NCI-H526 (cell line): ENCODE measurements around the gene ZDHHC4.

Experiments used
- DNase-seq, 2 experiments: peaks; one replicate each; lab custom pipeline; 2025; lab: John Stamatoyannopoulos, UW

The ZDHHC4 gene

DNA sequence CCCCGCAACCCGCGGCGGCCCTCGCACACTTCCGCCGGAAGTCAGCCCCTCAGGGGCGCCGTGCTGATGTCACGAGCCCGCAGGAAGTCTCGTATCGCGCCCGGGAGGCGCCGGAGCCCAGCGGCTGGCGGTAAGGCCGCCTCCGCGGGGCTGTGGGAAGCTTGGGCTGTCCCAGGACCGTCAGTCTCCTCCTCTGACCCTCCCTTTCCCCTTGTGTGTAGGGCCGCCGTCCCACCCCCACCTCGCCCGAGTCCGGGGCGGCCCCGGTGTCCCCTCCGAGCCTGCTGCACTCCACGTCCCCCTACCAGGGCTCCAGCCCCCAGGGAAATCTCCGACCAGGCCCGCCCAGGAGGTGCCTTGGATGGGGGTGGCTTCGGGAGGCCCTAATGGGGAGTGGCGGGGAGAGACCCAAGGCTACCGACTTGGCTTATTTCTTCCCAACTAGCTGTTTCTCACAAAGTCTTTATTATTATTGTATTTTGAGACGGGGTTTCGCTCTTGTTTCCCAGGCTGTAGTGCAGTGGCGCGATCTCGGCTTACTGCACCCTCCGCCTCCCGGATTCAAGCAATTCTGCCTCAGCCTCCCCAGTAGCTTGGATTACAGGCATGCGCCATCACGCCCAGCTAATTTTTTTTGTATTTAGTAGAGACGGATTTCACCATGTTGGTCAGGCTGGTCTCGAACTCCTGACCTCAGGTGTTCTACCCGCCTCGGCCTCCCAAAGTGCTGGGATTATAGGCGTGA, at the start of gene ZDHHC4:
Gene ZDHHC4, plus strand, starts transcription at position 86 of the 745 bp plus-strand sequence. CDS start 3,108 bp downstream, outside the sequence.
- peak; percentile 75 to 95 for DNase-seq

DNA sequence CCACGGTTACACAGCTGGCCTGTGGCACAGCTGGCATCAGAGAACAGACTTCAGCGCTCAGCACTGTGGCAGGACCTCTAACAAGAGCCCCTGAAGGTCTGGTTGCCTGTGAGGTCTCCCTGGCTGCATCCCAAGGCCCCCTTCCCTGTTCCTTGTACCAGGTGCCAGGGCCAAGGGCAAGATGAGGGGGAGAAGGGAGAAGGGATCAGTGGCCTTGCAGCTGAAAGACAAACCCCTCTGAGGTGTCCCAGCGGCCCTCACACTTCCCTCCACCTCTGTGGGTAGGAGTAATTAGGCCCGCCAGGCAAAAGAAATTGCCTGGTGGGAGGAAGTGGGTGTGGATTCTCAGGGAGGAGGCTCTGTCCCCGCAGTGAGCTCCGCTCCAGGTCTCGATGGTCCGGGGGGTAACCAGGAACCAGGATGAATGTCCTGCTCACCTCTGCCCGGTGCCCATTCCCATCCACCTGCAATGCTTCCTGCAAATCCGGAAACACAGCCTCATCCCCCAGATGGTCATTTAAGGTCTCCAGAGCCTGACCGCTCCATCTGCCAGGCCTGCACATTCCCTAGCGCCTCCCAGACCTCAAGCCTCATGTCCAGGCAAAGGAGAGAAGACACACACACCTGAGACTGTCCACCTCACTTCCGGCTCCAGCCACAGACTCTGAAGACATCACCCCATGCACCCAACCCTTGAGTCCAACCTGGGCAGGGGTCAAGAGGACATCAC, 48.7 kb upstream of the ZDHHC4 start:
- no peak for DNase-seq

DNA sequence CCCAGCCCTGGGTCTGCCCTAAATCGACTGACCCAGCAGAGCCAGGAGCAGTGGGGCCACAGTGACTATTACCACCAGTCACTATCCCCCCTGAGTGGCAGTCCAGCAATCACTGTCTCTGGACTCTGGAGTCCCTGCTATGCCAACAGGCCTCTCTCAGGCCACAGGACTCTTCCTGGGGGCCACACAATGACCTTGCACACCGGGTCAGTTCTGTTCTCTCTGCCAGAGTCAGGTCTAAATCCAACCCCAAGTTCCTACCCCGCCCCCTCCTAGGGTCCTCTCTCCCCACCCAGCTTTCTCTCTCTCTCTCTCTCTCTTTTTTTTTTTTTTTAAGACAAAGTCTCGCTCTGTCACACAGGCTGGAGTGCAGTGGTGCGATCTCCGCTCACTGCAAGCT, 47.6 kb upstream of the ZDHHC4 start:
- no peak for DNase-seq

DNA sequence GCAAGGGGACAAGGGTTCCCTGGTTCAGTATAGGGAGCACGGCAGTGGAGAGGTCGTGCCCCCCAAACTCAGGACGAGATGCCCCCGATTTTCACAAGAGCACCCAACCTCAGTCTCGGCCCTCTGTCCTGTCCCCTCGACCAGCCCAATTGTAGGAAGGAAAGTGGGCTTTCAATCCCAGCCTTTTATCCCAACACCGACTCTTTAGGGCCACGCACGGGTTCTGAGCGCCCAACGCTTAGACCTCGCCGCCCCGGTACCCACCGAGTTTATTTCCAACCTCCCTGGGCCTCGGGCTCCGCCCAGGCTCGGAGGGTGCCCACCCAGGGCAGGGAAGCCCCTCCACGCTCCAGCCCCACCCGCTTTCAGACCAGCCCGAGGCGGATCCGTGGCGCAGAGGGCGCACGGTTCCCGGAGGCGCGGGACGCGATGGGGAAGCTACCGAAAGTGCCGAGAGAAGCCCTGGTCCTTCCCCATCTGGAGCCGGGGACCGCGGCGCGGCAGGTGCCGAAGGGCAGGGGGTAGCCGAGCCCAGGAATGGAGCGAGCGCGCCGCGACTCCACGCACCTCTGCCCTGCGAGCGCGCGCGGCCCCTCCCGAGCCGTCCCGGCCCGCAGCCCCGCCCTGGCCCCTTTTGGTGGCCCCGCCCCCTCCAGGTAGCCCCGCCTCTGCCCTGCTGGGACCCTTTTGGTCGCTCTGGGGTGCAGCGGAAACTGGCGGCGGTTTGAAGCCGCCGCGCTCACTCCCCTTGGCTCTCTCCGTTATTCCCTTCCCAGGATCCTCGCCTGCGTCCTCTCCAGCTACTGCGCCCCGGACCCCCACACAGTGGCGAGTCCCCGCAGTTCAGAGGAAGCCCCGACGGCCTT, 46.4 kb upstream of the ZDHHC4 start:
- peak in 1 of 2 experiments; percentile 58 for DNase-seq

DNA sequence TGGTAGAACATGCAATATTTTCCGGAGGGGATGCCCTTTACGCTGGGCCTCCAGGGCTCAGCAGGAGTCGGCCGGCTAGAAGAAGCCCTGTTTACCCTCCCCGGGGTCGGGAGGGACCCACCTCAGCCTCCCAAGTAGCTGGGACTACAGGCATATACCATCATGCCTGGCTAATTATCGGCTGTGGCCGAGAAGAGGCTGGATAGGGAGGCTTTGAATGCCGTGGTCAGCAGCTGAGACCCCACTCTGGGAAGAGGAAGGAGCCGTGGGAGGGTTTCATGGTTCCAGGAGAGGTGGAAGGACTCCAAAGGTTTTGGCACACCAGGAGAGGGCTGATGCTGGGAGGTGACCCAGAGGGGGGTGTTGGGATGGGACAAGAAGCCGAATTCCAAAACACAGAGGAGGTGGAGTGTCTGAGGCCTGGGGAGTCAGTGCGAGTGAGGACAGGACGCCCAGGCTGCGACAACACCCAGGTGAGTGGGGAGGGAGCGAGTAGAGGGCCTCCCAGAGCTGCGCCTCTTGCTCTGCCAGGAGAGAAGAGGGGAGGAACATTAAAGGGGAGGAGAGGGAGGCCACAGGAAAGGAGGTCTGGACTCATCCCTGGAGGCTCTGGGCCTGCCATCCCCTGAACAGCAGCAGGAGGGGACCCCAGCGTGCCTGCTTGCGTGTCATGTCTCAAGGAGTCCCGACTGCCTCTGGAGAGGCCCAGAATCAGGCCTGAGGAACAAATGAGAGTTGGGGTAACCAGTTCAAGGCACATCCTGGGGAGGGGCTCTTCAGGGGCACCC, 45.6 kb upstream of the ZDHHC4 start:
- DNase-seq: no peak

DNA sequence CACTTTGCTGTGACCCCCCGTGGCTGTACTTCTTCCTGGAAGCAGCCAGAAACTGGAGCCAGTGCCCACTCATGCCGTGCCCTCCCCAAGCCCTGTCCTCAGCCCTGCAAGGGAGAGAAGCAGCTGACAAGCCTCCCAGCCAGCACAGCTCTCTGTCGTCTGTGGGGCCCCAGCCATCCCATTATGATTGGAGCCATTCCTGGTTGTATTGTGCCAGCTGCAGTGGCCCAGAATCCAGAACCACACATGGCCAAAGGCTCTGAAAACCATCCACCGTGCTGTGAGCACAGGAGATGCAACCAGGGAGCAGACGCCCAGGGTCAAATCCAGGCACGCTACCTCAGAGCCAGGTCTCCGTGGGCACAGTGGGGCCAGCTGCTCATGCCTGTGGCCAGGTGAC, 44.7 kb upstream of the ZDHHC4 start:
- no peak for DNase-seq

DNA sequence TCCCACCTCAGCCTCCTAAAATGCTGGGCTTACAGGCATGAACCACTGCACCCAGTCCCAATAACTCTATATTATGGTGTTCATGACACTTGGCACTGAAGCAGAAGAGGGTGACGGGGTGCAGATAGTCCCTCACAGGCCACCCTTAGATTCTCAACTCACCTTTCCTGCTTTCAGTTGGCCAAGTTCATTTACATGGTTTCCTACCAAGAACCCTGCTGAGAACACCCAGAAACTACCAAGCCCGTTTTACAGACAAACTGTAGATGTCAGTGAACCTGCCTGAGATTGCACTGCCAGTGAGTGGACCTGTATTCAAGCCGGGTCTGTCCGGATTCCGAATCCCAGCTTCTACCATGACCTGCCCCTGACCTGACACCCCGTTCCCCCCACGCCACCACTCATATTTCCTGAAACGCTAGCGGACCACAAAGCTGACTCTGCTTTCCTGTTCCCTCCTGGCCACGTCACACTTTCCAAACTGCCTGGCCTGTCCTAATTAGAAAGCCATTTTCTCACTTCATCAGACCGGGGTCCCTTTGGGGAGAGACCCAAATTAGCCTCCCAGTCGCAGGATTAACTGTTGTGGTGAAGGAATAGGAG, 43.3 kb upstream of the ZDHHC4 start:
- no peak for DNase-seq

DNA sequence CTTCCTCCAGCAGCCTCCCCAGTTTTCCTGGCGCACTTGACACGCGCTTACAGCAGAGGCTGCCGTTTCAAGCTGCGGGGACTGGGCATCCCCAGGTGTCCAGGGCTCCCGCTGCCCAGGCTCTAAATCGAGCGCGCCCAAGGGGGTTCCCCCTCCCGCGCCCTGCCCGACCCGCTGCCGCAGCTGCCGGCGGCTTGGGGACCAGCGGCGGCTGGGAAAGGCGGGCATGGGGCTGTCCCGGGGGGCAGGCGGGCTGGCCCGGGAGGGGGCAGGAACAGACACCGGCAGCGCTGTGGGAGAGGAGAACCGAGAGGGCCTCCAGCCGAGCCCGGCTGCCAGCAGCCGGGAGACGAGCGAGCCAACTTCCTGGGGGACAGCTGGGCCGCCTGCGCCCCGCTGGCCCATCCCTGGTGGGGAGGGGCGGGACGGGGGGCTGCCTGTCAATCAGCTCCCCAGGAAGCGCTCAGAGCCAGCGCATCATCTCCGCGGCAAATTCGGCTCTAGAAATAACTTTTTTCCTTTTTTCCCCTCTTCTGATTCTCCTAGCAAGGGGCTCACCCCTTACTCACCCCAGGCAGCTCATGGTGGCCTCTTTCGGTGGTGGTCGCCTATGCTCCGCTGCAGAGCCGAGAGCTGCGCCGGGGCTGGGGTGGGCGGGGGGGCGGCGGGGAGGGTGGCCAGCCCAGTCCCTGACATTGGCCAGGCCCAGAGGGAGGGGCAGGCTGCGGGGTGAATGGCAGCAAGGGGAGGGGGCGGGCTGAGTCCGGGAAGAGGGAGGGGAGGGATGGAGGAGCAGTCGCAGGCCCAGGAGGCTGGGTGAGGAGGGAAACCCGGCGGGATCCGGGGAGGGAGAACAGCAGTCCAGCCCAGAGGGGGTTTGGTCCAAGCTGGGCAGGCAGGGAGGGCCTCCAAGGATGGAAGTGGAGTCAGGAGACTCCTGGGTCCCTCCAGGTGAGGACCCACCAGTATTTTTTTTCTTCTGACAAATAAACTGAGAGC, 40.7 kb upstream of the ZDHHC4 start:
- DNase-seq: peak in 1 of 2 experiments; percentile 71

DNA sequence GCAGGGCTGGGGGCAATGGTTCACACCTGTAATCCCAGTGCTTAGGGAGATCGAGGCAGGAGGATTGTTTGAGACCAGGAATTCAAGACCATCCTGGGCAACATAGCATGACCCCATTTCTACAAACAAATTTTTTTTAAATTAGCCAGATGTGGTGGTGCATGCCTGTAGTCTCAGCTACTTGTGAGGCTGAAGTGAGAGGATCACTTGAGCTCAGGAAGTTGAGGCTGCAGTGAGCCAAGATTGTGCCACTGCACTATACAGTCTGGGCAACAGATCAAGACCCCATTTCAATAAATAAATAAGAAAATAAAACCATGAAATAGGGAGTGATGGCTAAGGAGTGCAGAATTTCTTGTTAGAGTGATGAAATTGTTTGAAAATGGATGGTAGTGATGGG, 34.9 kb upstream of the ZDHHC4 start:
- no peak for DNase-seq

DNA sequence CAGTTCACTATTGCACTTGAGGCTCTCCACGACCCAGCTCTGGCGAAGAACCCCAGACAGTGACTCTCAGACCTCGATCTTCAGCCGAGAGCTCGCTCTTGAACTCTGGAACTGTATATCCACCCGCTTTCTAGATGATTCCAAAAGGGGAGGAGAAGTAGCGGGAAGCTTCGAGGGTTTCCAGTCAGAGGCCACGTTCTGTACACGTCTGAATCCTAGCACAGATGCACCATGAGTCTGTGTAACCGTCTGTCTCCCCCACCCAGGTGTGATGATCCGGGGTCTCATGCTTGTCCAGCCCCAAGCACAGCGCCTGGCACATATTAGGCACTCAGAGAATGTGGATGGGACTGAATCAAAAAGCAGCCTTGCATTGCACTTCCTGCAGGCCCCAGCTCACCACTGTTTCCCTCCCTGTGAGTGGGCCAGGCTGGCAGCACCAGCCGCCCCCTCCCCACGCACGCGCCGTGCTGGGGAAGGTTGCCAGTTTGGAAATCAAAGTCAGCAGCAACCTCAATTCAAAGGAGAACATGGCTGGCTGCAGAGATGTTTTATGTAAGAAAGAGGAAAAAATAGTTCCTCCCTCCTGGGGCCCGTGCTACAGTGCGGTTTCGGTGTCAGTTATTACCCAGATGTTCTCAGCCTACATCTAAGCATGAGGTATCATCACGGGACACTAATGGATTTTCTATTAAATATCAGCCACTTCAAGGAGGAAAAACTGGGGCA, 31.7 kb upstream of the ZDHHC4 start:
- DNase-seq: no peak

DNA sequence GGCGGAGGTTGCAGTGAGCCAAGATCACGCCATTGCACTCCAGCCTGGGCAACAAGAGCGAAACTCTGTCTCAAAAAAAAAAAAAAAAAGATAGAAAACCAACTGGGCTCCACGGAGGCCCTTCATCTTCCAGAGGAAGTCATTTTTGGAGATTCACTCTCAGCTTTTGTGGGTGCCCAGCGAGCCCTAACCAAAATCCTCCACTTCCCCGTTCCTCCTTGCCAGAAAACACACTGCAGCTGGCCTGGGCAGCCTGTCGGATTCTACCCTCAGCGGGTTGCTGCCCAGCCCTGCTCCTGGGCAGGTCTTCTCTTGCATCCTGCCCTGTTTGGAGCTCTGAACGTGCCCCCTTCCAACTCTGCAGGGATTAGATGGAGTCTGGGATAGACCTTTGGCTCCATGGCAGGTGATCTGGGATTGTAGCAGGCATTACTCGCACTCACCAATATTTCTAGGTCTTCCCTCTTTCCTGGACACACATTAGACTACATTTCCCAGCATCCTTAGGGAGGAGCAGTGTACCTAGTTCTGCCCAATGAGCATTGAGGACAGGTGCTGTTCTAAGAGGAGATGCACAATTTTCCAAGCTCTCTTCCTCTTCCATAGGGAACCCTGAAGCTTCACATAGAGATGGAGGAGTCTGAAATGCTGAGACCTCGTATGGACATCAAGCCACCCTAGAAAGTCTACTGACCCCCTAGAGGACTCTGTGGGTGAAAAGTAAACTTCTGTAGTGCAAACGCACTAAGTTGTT, 30.6 kb upstream of the ZDHHC4 start:
- DNase-seq: peak; percentile 22 to 55

DNA sequence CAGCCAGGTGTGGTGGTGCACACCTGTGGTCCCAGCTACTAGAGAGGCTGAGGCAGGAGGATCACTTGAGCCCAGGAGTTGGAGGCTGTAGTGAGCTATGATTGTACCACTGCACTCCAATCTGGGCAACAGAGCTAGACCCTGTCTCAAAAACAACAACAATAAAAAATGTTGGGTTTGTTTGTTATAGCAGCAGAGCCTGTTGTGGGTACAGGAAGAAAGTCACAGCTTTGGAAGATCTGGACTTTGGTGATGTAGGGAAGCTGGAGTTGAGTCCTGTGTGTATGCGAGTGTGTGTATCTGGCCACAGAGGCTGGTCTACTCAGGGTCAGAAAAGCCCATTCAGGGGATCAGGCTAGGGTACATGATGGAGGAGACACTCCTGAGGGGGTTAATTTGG, 29.9 kb upstream of the ZDHHC4 start:
- no peak for DNase-seq

DNA sequence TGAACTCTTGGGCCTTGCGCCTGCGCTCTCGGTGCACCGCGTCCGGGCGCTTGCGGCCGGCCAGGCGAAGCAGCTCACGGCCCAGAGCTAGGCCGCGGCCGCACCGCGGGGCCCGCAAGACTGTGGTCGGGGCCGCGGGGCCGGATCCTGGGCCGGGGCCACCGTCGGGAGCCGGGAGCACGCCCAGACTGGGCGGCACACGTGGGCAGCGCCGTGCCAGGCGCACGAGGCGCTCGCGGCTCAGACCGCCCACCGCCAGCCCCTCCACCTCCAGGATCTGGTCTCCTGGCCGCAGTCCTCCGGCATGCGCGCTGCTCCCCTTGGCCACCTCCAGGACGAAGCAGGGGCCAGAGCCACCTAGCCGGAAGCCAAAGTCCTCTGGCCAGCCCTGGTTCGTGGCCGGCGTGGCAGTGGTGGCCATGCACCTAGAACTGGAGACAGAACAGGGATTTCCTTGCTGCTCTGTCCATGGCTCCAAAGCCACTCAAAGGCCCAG, 26.2 kb upstream of the ZDHHC4 start, which contains the start of gene GRID2IP:
Gene GRID2IP, minus strand, starts transcription at position 446 of the 496 bp plus-strand sequence. Its CDS starts 25 bp downstream, at position 421.
- DNase-seq: no peak

DNA sequence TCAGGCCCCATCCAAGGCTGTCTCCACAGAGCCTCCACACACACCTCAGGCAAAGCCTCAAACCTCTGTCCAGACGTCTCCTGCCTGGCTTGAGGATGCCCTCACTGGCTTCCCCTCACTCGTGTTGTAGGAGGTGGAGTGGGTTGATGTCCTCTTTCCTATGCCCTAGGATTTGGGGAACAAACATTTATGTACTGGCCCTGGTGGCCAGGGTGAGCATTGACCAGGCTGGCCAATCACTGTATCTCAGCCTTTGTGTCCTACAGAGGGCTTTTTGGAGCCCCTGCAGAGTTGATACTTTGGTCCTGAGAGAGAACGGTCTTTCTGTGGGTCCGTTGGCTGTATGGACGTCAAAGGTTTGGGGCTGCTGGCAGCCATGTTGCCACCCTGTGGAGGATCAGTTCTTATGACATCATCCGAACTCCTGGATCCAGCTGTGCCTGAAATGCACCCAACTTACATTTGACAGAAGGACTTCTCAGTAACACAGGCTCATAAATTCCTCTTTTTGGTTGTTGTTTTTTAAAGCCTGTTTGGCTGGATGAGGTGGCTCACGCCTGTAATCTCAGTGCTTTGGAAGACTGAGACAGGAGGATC, 23.7 kb upstream of the ZDHHC4 start:
- DNase-seq: no peak

DNA sequence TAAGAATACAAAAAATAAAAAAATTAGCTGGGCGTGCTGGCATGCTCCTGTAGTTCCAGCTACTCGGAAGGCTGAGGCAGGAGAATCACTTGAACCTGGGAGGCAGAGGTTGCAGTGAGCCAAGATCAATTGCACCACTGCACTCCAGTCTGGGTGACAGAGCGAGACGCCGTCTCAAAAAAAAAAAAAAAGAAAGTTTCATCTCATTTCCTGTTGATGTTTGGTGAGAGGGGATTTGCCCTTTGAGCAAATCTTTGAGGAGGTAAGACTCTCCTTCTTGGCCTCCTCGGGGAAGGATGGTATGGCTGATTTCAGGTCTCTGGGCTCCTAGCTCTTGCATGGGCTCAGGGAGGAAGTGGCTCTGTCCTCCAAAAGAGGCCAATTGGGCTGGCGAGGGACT, 22.4 kb upstream of the ZDHHC4 start:
- no peak for DNase-seq

DNA sequence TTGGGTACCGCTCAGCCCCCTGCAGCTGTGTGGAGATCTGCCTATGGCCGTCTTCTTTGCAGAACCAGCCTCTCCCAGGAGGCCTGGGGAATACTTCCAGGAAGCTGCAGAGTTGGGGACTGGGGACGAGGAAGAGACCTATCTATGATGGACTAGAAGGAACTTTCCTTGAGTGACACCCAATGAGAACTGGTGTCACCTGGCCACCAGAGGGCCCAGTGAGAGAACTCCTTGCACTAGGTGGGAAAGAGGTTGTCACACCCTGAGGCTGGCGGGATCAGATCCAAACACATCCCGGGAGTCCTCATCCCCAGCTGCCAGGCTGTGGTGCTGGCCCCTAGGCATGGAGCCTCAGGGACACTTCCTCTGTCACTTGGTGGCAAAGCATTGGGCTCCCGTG, 21.1 kb upstream of the ZDHHC4 start:
- peak in 1 of 2 experiments; percentile 40 for DNase-seq

DNA sequence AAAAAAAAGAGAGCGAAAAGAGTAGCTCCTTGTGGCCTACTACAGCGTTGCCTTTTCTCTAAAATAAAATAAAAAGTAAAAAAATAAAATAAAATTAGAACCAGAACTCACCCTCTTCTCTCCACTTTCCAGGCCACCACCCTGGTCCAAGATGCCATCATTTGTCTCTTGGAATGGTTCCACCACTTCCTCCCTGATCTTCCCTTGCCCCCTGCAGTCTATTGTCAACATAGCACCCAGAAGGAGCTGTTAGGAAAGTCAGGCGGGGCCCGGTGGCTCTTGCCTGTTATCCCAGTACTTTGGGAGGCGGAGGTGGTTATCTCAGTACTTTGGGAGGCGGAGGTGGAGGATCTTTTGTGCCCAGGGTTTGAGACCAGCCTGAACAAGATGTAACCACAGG, 18.4 kb upstream of the ZDHHC4 start:
- peak; percentile 52 to 78 for DNase-seq

DNA sequence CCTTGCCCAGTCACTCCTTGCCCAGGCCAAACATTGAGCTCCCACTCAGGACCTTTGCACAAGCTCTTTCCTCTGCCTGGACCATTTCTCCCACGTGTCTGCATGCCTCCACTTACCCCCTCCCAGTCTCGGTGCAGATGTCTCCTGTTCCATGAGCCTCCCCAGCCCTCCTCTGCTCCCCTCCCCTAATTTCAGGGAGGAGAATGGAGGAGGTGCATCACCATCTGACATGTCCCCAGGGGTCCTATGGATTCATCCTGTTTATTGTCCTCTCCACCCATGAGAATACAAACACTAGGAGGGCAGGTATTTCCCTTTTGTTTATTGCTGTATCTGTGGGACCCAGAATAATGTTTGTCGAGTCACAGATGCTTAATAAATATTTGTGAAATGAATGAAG, 17.4 kb upstream of the ZDHHC4 start:
- no peak for DNase-seq
